Fibroblast of lung (primary cell): ENCODE measurements around the gene SNAP23. TPM values are rescaled to one million over a fixed set of nuclear protein-coding genes. Genes with fewer than 3 reads are reported as not detected.

Source experiments
- DNase-seq, 2 donors: peaks; one replicate each; pipeline versions ENCODE4 v3.0.0 to v3.0.0-alpha.2; 2010; ENCODE audit warnings: low read depth in 2 of 2
- H2AFZ ChIP-seq: 2 replicates; pipeline ENCODE4 v1.5.1; 2012; ENCODE audit warnings: low read length, control low read depth, inconsistent platforms
- H3K27ac ChIP-seq: 2 replicates; pipeline ENCODE4 v1.5.1; 2011; ENCODE audit warnings: low read length, control low read depth; ENCODE audit not compliant: insufficient read depth
- H3K27me3 ChIP-seq: 2 replicates; pipeline ENCODE4 v1.5.1; 2011; ENCODE audit warnings: mild to moderate bottlenecking, low read length; ENCODE audit not compliant: control insufficient read depth, insufficient read depth
- H3K36me3 ChIP-seq: 2 replicates; pipeline ENCODE4 v1.5.1; 2011; ENCODE audit warnings: low read length; ENCODE audit not compliant: control insufficient read depth, insufficient read depth
- H3K4me1 ChIP-seq: 2 replicates; pipeline ENCODE4 v1.5.1; 2011; ENCODE audit warnings: low read length; ENCODE audit not compliant: control insufficient read depth, insufficient read depth; ENCODE audit errors: extremely low read depth
- H3K4me2 ChIP-seq: 2 replicates; pipeline ENCODE4 v1.5.1; 2011; ENCODE audit warnings: low read length, control low read depth; ENCODE audit not compliant: insufficient read depth; ENCODE audit errors: extremely low read depth
- H3K4me3 ChIP-seq, 4 experiments: fragments of 200-600 bp in 1 of 4; sonication (generic) in 1 of 4; replicated peaks in 1 of 4; 2 replicates each; pipeline ENCODE4 v1.5.1; 2011 to 2016; ENCODE audit warnings: low read length in 4 of 4, low read depth in 3 of 4, mild to moderate bottlenecking in 3 of 4, control low read depth in 2 of 4, inconsistent platforms in 1 of 4, mixed read lengths in 1 of 4; ENCODE audit not compliant: insufficient read depth in 1 of 4; ENCODE audit errors: control extremely low read depth in 1 of 4
- H3K79me2 ChIP-seq: 2 replicates; pipeline ENCODE4 v1.5.1; 2012; ENCODE audit warnings: mild to moderate bottlenecking, low read length, inconsistent platforms; ENCODE audit not compliant: control insufficient read depth, insufficient read depth
- H3K9ac ChIP-seq: 2 replicates; pipeline ENCODE4 v1.5.1; 2011; ENCODE audit warnings: mild to moderate bottlenecking, low read length, control low read depth; ENCODE audit not compliant: insufficient read depth
- H3K9me3 ChIP-seq: 2 replicates; pipeline ENCODE4 v1.5.1; 2012; ENCODE audit warnings: low read depth, low read length; ENCODE audit not compliant: control insufficient read depth, insufficient read depth
- H4K20me1 ChIP-seq: 2 replicates; pipeline ENCODE4 v1.5.1; 2011; ENCODE audit warnings: low read length; ENCODE audit not compliant: control insufficient read depth, insufficient read depth; ENCODE audit errors: extremely low read depth
- EZH2 ChIP-seq: IDR thresholded peaks from 2 replicates; pipeline ENCODE4 v1.5.1; 2012; ENCODE audit warnings: low read length, control low read depth, mild to moderate bottlenecking; ENCODE audit errors: missing control alignments
- polyA plus RNA-seq, 2 donors: library from polyadenylated mRNA; depleted of rRNA in 1 of 2; stranded (reverse) in 1 of 2; unstranded in 1 of 2; fragments of >200 nt; gene quantifications; 2 replicates each; pipeline ENCODE4 v1.2.1, GENCODE V29; 2011 to 2012; ENCODE audit warnings: missing spikeins in 1 of 2
- total RNA-seq: library from RNA; depleted of rRNA; stranded (reverse); fragments of >200 nt; gene quantifications from 2 replicates; pipeline ENCODE4 v1.2.1, GENCODE V29; 2014
- TF ChIP-seq, protein P1 (sequence below), 2 donors: IDR thresholded peaks in 1 of 2; conservative IDR thresholded peaks in 1 of 2; 1 replicate in 1 of 2; 2 replicates in 1 of 2; pipeline ENCODE4 v1.5.1; 2011 to 2012; ENCODE audit warnings: low read length in 2 of 2, control low read depth in 1 of 2, inconsistent platforms in 1 of 2, low read depth in 1 of 2, mild to moderate bottlenecking in 1 of 2

The SNAP23 gene
- total and polyA plus RNA-seq, 2 donors (not counting 1 experiment from before 2014, with no cell fraction given): 80.9 to 84.6 TPM

DNA sequence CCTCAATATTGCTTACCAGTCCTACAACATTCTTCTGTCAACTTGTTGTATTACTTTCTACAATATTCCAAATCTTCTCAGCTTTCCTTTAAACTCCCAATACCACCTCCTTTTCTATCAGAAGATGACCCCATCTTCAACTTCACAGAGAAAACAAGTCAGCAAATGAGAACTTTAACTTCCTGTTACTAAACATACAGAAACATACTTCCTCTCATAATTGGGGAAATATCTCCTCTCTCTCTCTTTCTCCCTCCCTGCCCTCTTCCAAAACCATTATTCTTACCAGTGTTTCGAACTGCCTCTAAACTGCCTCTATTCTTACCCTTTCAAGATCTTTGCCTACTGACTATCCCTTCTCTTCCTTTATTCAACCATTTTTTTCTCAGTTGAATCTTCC, 1.8 kb upstream of the SNAP23 start:
- Histone ChIP-seq H3K27me3 (no peaks in the 10 kb centered on the region), H2AFZ (peak overlapping the region; percentile 19), H3K4me3 (no peak overlapping the region), H4K20me1 (no peaks in the 10 kb centered on the region), H3K4me2 (no peak overlapping the region), H3K79me2 (peaks cover 33% of the 10 kb centered on the region), H3K4me1 (peaks cover 9% of the 10 kb centered on the region), H3K9ac (no peak overlapping the region), H3K36me3 (no peaks in the 10 kb centered on the region), H3K27ac (peak overlapping the region; percentile 27), H3K9me3 (no peaks in the 10 kb centered on the region)
- TF ChIP-seq, protein P1, sequence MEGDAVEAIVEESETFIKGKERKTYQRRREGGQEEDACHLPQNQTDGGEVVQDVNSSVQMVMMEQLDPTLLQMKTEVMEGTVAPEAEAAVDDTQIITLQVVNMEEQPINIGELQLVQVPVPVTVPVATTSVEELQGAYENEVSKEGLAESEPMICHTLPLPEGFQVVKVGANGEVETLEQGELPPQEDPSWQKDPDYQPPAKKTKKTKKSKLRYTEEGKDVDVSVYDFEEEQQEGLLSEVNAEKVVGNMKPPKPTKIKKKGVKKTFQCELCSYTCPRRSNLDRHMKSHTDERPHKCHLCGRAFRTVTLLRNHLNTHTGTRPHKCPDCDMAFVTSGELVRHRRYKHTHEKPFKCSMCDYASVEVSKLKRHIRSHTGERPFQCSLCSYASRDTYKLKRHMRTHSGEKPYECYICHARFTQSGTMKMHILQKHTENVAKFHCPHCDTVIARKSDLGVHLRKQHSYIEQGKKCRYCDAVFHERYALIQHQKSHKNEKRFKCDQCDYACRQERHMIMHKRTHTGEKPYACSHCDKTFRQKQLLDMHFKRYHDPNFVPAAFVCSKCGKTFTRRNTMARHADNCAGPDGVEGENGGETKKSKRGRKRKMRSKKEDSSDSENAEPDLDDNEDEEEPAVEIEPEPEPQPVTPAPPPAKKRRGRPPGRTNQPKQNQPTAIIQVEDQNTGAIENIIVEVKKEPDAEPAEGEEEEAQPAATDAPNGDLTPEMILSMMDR (conservative IDR thresholded peaks at IDR 0.05 in 1 of 2, IDR thresholded peaks at IDR 0.05 in 1 of 2; ENCODE audit: low read depth in 1 of 2, low read length in 2 of 2): no peak
- no peak for TF ChIP-seq EZH2
- DNase-seq: no peak

DNA sequence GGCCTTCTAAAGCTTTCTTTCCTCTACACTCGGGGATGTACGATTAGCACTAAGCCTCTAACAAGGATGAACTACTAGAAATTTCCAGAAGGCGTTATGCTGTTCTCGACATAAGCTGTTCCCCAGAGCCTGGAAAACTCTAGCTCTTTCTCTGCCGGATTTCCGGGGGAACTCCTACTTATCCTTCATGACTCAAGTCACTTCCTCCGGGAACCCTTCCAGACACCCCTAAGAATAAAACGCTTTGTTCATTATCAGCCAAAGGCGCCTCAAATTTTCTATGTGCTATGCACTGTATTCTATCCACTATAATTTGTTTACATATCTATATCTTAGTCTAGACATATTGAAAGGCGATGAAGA, 455 bp upstream of the SNAP23 start:
- DNase-seq: peak; percentile 63 to 77
- no peaks in the 10 kb centered on the region for H4K20me1 ChIP-seq
- no peaks in the 10 kb centered on the region for H3K36me3 ChIP-seq
- peaks cover 24% of the 10 kb centered on the region for H3K79me2 ChIP-seq
- TF ChIP-seq, protein P1 (conservative IDR thresholded peaks at IDR 0.05 in 1 of 2, IDR thresholded peaks at IDR 0.05 in 1 of 2; ENCODE audit: low read depth in 1 of 2, low read length in 2 of 2): no peak
- no peak for TF ChIP-seq EZH2
- no peaks in the 10 kb centered on the region for H3K27me3 ChIP-seq
- peak overlapping the region; percentile 86 for H3K9ac ChIP-seq
- peak overlapping the region; percentile 83 to 100 (median 94) for H3K4me3 ChIP-seq
- H3K27ac ChIP-seq: peak overlapping the region; percentile 80
- no peaks in the 10 kb centered on the region for H3K9me3 ChIP-seq
- H2AFZ ChIP-seq: peak overlapping the region; percentile 18
- peak overlapping the region; percentile 74 for H3K4me2 ChIP-seq
- H3K4me1 ChIP-seq: peaks cover 12% of the 10 kb centered on the region

DNA sequence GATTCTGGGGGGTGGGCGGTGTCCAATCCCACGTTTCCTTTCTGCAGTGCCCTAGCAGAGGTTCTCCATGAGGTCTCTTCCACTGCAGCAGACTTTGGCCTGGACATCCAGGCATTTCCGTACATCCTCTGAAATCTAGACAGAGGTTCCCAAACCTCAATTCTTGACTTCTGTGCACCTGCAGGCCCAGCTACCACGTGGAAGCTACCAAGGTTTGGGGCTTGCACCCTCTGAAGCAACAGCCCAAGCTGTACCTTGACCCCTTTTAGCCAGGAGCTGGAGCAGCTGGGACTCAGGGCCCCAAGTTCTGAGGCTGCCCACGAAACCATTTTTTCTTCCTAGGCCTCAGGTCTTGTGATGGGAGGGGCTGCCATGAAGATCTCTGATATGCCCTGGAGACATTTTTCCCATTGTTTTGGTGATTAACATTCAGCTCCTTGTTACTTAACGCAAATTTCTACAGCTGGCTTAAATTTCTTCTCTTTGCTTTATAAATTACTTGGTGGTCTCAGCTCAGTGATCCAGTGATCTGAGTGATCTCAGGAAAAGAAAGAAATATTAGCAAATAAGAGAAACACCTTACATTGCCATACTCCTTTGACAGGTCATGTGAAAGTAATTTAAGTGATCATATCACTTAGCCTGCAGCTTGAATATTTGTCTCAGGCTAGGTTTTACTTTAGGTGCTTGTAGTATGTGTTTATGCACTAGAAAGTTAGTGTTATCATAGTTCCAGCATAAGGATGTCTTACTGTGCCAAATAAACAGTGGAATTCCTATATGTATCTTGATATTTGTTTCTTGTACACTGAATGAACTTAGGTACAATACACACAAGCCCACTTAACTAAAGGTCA, 3.0 kb downstream of the SNAP23 start:
- H3K4me1 ChIP-seq: peaks cover 9% of the 10 kb centered on the region
- H3K4me2 ChIP-seq: no peak overlapping the region

More for the DNA sequence above, 3.0 kb downstream of the SNAP23 start:
- Histone ChIP-seq H3K27me3 (no peaks in the 10 kb centered on the region), H3K27ac (no peak overlapping the region), H3K9ac (no peak overlapping the region), H3K36me3 (no peaks in the 10 kb centered on the region), H4K20me1 (no peaks in the 10 kb centered on the region), H3K79me2 (peaks cover 42% of the 10 kb centered on the region), H2AFZ (no peak overlapping the region), H3K4me3 (no peak overlapping the region), H3K9me3 (no peaks in the 10 kb centered on the region)
- no peak for DNase-seq
- TF ChIP-seq EZH2: no peak
- TF ChIP-seq, protein P1 (conservative IDR thresholded peaks at IDR 0.05 in 1 of 2, IDR thresholded peaks at IDR 0.05 in 1 of 2; ENCODE audit: low read depth in 1 of 2, low read length in 2 of 2): no peak
